ENCODE data around the gene KCNC4.

Gene KCNC4

GRCh38 chr1:110225212-110225611, 15.1 kb downstream of the KCNC4 start:
- Histone ChIP-seq H3K79me2 (no peaks in the 10 kb centered on the region), H3K9ac (no peak overlapping the region), H3K4me1 (no peaks in the 10 kb centered on the region), H3K27ac (no peak overlapping the region), H3K4me3 (ENCODE audit: low read depth, low read length) (no peak overlapping the region), H3K36me3 (ENCODE audit: control insufficient read depth, insufficient read depth, low read length) (no peaks in the 10 kb centered on the region), H3K27me3 (ENCODE audit: control insufficient read depth, insufficient read depth, low read length) (no peaks in the 10 kb centered on the region), H3K4me2 (ENCODE audit: low read length) (no peak overlapping the region), H2AFZ (no peak overlapping the region), H3K9me3 (ENCODE audit: control insufficient read depth, low read length) (no peaks in the 10 kb centered on the region)
- TF ChIP-seq, protein P1, sequence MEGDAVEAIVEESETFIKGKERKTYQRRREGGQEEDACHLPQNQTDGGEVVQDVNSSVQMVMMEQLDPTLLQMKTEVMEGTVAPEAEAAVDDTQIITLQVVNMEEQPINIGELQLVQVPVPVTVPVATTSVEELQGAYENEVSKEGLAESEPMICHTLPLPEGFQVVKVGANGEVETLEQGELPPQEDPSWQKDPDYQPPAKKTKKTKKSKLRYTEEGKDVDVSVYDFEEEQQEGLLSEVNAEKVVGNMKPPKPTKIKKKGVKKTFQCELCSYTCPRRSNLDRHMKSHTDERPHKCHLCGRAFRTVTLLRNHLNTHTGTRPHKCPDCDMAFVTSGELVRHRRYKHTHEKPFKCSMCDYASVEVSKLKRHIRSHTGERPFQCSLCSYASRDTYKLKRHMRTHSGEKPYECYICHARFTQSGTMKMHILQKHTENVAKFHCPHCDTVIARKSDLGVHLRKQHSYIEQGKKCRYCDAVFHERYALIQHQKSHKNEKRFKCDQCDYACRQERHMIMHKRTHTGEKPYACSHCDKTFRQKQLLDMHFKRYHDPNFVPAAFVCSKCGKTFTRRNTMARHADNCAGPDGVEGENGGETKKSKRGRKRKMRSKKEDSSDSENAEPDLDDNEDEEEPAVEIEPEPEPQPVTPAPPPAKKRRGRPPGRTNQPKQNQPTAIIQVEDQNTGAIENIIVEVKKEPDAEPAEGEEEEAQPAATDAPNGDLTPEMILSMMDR (IDR thresholded peaks at IDR 0.05) = no peak

DNA sequence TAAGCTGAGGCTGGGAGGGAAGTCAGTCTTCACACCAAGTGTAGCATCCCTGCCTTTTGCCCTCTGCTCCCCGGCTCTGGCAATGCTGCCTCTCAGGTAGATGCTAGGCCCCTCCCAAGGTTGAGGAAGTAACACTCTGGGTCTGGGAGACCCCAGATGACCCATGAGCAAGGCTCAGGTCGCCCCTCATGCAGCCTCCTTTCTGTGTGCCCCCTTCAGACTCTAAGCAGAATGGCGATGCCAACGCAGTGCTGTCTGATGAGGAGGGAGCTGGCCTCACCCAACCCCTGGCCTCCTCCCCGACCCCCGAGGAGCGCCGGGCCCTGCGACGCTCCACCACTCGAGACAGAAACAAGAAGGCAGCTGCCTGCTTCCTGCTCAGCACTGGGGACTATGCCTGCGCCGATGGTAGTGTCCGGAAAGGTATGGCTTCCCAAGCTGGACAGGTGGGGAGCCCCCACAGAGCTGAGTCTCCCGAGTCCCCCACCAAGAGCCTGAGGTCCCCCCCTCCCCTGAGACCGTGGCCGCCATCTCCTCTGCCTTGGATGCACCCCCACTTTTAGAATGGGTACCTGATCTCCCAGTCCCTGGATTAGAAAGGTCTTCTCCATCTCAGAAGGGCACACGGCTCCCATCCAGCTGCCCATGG, 15.8 kb downstream of the KCNC4 start:
- Histone ChIP-seq H2AFZ (no peak overlapping the region), H3K4me1 (no peaks in the 10 kb centered on the region), H3K36me3 (ENCODE audit: control insufficient read depth, insufficient read depth, low read length) (no peaks in the 10 kb centered on the region), H3K27ac (no peak overlapping the region), H3K27me3 (ENCODE audit: control insufficient read depth, insufficient read depth, low read length) (no peaks in the 10 kb centered on the region), H3K9me3 (ENCODE audit: control insufficient read depth, low read length) (no peaks in the 10 kb centered on the region), H3K4me2 (ENCODE audit: low read length) (no peak overlapping the region), H3K4me3 (ENCODE audit: low read depth, low read length) (no peak overlapping the region), H3K79me2 (no peaks in the 10 kb centered on the region), H3K9ac (no peak overlapping the region)
- TF ChIP-seq, protein P1 (IDR thresholded peaks at IDR 0.05) = no peak

- H3K36me3 ChIP-seq (ENCODE audit: control insufficient read depth, insufficient read depth, low read length) = no peaks in the 10 kb centered on the region
- no peaks in the 10 kb centered on the region for H3K4me1 ChIP-seq
- no peak overlapping the region for H2AFZ ChIP-seq
- TF ChIP-seq, protein P1 (IDR thresholded peaks at IDR 0.05) = no peak
- no peaks in the 10 kb centered on the region for H3K9me3 ChIP-seq (ENCODE audit: control insufficient read depth, low read length)
- no peak overlapping the region for H3K9ac ChIP-seq
- H3K4me3 ChIP-seq (ENCODE audit: low read depth, low read length) = no peak overlapping the region
- no peak overlapping the region for H3K4me2 ChIP-seq (ENCODE audit: low read length)
- H3K27ac ChIP-seq = no peak overlapping the region
- no peaks in the 10 kb centered on the region for H3K27me3 ChIP-seq (ENCODE audit: control insufficient read depth, insufficient read depth, low read length)
- no peaks in the 10 kb centered on the region for H3K79me2 ChIP-seq
These were observed 17.7 kb downstream of the KCNC4 start for GRCh38 chr1:110227774-110228173.

DNA sequence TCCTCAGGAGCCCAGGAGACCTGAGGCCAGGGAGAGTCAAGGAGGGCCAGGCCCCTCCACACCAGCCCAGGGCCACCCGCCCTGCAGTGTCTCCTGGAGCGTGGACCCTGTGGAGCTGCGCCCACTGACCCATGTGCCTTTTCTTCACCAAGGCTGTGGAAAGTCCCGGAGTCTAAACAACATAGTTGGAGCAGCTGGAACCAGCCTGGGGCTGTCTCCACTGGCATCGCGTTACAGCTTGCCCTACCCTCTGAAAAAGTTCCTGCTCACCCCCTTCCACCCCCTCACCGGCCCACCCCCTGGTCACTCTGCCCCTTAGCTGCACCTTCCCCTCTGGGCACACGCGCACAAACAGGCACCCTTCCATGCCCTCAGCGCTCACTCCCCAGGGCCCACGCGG, 18.3 kb downstream of the KCNC4 start:
- Histone ChIP-seq H3K36me3 (ENCODE audit: control insufficient read depth, insufficient read depth, low read length) (no peaks in the 10 kb centered on the region), H3K4me1 (no peaks in the 10 kb centered on the region), H3K9me3 (ENCODE audit: control insufficient read depth, low read length) (no peaks in the 10 kb centered on the region), H3K4me3 (ENCODE audit: low read depth, low read length) (no peak overlapping the region), H3K27me3 (ENCODE audit: control insufficient read depth, insufficient read depth, low read length) (no peaks in the 10 kb centered on the region), H3K27ac (no peak overlapping the region), H3K4me2 (ENCODE audit: low read length) (no peak overlapping the region), H3K9ac (no peak overlapping the region), H3K79me2 (no peaks in the 10 kb centered on the region), H2AFZ (no peak overlapping the region)
- TF ChIP-seq, protein P1 (IDR thresholded peaks at IDR 0.05) = no peak

DNA sequence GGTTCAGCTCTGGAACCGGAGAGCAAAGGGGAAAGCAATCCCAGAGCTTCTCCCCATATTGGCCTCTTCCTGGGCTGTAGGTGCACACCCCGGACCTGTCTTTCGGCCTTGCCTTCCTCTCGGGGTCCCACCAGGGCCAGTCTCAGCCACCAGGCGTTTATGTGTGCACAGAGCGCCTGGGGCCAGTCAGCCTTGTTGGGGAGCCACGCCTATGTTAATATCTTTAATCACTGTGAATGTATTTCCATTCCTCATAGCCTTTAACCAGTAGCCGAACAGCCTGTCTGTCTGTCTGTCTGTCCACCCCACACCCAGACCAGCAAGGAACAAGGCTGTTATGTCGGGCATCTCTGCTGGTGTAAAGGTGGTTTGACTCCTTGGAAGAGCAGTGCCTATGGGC, 18.8 kb downstream of the KCNC4 start:
- Histone ChIP-seq H3K4me2 (ENCODE audit: low read length) (no peak overlapping the region), H3K9ac (no peak overlapping the region), H3K36me3 (ENCODE audit: control insufficient read depth, insufficient read depth, low read length) (no peaks in the 10 kb centered on the region), H3K9me3 (ENCODE audit: control insufficient read depth, low read length) (no peaks in the 10 kb centered on the region), H3K4me3 (ENCODE audit: low read depth, low read length) (no peak overlapping the region), H3K27ac (no peak overlapping the region), H3K27me3 (ENCODE audit: control insufficient read depth, insufficient read depth, low read length) (no peaks in the 10 kb centered on the region), H3K79me2 (no peaks in the 10 kb centered on the region), H3K4me1 (no peaks in the 10 kb centered on the region), H2AFZ (no peak overlapping the region)
- TF ChIP-seq, protein P1 (IDR thresholded peaks at IDR 0.05) = no peak
